GM23338 (cell line): Measurements from ENCODE around the gene PLBD2.

Experiments used
- EZH2 ChIP-seq: fragments of 200-600 bp; sonication (generic); IDR thresholded peaks from one replicate; pipeline ENCODE4 v1.8.0; 2017; ENCODE audit warnings: antibody characterized with exemption, mild to moderate bottlenecking, low read depth; ENCODE audit not compliant: unreplicated experiment
- EZH2phosphoT487 ChIP-seq: fragments of 200-600 bp; sonication (generic); IDR thresholded peaks from one replicate; pipeline ENCODE4 v1.8.1; 2018; ENCODE audit warnings: antibody characterized with exemption; ENCODE audit not compliant: unreplicated experiment
- POLR2AphosphoS5 ChIP-seq: IDR thresholded peaks from 2 replicates; pipeline ENCODE4 v1.6.1; 2016; ENCODE audit warnings: antibody characterized with exemption, low read depth
- STAT1 ChIP-seq: IDR thresholded peaks from one replicate; pipeline ENCODE4 v1.6.1; 2016; ENCODE audit warnings: antibody characterized with exemption; ENCODE audit not compliant: unreplicated experiment
- TF ChIP-seq, protein P1 (sequence below), 2 experiments: fragments of 200-600 bp in 1 of 2; sonication (generic) in 1 of 2; conservative IDR thresholded peaks; 2 replicates each; pipeline versions ENCODE4 v1.5.1 to v1.6.1; 2016 to 2017; ENCODE audit warnings: antibody characterized with exemption in 2 of 2, low read depth in 2 of 2, mild to moderate bottlenecking in 2 of 2, moderate library complexity in 1 of 2
- TF ChIP-seq, protein P2 (sequence below): IDR thresholded peaks from 2 replicates; pipeline ENCODE4 v1.6.1; 2016; ENCODE audit warnings: antibody characterized with exemption
- TF ChIP-seq, protein P3 (sequence below): IDR thresholded peaks from one replicate; pipeline ENCODE4 v1.6.1; 2018; ENCODE audit warnings: antibody characterized with exemption; ENCODE audit not compliant: unreplicated experiment

DNA sequence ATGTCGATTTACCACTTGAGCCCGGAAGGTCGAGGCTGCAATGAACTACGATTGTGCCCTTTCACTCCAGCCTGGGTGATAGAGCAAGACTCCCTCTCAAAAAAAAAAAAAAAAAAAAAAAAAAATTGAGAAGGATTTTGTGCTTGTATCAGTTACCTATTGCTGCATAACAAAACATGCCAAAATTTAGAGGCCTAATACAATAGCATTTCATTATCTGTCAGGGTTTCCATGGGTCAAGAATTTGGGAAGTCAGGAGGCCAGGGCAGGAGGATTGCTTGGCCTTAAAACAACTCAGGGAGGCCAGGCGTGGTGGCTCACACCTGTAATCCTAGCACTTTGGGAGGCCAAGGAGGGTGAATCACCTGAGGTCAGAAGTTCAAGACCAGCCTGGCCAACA is 18.8 kb upstream of the PLBD2 start:
- TF ChIP-seq, protein P1, sequence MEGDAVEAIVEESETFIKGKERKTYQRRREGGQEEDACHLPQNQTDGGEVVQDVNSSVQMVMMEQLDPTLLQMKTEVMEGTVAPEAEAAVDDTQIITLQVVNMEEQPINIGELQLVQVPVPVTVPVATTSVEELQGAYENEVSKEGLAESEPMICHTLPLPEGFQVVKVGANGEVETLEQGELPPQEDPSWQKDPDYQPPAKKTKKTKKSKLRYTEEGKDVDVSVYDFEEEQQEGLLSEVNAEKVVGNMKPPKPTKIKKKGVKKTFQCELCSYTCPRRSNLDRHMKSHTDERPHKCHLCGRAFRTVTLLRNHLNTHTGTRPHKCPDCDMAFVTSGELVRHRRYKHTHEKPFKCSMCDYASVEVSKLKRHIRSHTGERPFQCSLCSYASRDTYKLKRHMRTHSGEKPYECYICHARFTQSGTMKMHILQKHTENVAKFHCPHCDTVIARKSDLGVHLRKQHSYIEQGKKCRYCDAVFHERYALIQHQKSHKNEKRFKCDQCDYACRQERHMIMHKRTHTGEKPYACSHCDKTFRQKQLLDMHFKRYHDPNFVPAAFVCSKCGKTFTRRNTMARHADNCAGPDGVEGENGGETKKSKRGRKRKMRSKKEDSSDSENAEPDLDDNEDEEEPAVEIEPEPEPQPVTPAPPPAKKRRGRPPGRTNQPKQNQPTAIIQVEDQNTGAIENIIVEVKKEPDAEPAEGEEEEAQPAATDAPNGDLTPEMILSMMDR (conservative IDR thresholded peaks at IDR 0.05; ENCODE audit: low read depth in 2 of 2) = no peak
- no peak for TF ChIP-seq POLR2AphosphoS5
- no peak for TF ChIP-seq STAT1
- no peak for TF ChIP-seq EZH2
- TF ChIP-seq, protein P2, sequence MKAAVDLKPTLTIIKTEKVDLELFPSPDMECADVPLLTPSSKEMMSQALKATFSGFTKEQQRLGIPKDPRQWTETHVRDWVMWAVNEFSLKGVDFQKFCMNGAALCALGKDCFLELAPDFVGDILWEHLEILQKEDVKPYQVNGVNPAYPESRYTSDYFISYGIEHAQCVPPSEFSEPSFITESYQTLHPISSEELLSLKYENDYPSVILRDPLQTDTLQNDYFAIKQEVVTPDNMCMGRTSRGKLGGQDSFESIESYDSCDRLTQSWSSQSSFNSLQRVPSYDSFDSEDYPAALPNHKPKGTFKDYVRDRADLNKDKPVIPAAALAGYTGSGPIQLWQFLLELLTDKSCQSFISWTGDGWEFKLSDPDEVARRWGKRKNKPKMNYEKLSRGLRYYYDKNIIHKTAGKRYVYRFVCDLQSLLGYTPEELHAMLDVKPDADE = no peak
- TF ChIP-seq, protein P3, sequence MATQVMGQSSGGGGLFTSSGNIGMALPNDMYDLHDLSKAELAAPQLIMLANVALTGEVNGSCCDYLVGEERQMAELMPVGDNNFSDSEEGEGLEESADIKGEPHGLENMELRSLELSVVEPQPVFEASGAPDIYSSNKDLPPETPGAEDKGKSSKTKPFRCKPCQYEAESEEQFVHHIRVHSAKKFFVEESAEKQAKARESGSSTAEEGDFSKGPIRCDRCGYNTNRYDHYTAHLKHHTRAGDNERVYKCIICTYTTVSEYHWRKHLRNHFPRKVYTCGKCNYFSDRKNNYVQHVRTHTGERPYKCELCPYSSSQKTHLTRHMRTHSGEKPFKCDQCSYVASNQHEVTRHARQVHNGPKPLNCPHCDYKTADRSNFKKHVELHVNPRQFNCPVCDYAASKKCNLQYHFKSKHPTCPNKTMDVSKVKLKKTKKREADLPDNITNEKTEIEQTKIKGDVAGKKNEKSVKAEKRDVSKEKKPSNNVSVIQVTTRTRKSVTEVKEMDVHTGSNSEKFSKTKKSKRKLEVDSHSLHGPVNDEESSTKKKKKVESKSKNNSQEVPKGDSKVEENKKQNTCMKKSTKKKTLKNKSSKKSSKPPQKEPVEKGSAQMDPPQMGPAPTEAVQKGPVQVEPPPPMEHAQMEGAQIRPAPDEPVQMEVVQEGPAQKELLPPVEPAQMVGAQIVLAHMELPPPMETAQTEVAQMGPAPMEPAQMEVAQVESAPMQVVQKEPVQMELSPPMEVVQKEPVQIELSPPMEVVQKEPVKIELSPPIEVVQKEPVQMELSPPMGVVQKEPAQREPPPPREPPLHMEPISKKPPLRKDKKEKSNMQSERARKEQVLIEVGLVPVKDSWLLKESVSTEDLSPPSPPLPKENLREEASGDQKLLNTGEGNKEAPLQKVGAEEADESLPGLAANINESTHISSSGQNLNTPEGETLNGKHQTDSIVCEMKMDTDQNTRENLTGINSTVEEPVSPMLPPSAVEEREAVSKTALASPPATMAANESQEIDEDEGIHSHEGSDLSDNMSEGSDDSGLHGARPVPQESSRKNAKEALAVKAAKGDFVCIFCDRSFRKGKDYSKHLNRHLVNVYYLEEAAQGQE = no peak
- no peak for TF ChIP-seq EZH2phosphoT487
